K562 (cell line): ENCODE measurements around the gene ZNF593OS. TPM values are rescaled to one million over a fixed set of nuclear protein-coding genes. Genes with fewer than 3 reads are reported as not detected.
A peak's percentile ranks its signal among the peaks of the same experiment; 100 is the strongest.

Experiments
- ATAC-seq: fragments of 200-7000 bp; cut with Tn5 transposase; 3 replicates; pipeline ENCODE4 v1.9.1; 2020; ENCODE audit warnings: moderate library complexity
- BruUV-seq: library from RNA; stranded (reverse); fragments of 400-500 nt; replicated peaks from 2 replicates; lab custom pipeline; 2021; lab: Mats Ljungman, UMichigan
- CTCF ChIA-PET: fragments of 300-600 bp; formaldehyde crosslinking; extraction: SDS; loops from one replicate; lab custom pipeline; 2021; ENCODE audit warnings: low intra/inter-chr PET ratio; lab: Yijun Ruan, JAX
- POLR2A ChIA-PET: fragments of 300-600, 350-650 bp; sonication (Branson Sonifier 250); formaldehyde crosslinking; extraction: SDS; loops from one replicate; lab custom pipeline; 2021; ENCODE audit warnings: antibody characterized with exemption, inconsistent platforms; lab: Yijun Ruan, JAX
- DNase-seq, 4 experiments: peaks; one replicate each; pipeline versions ENCODE4 v3.0.0 to v3.0.0-alpha.2; 2011 to 2018; ENCODE audit warnings: low spot score in 3 of 4, mixed read lengths in 3 of 4; ENCODE audit errors: extremely low read depth in 1 of 4
- FAIRE-seq: peaks from 2 replicates; lab custom pipeline; 2011; peaks lifted over from hg19 to GRCh38; lab: Jason Lieb, UNC
- H2AFZ ChIP-seq: 2 replicates; pipeline ENCODE4 v1.6.0; 2011; ENCODE audit warnings: low read depth, low read length, control low read depth, inconsistent platforms
- H3K27ac ChIP-seq: fragments of 200-600 bp; 3 replicates; pipeline ENCODE4 v1.8.0; 2011; ENCODE audit warnings: low read depth, mild to moderate bottlenecking, control low read depth, inconsistent platforms, low read length, moderate library complexity, mixed read lengths; ENCODE audit errors: extremely low read depth
- H3K27me3 ChIP-seq, 2 experiments: fragments of 300-600 bp in 1 of 2; 2 replicates in 1 of 2; 3 replicates in 1 of 2; pipeline versions ENCODE4 v1.6.0 to v1.8.0; 2011; ENCODE audit warnings: inconsistent platforms in 2 of 2, low read length in 2 of 2, mild to moderate bottlenecking in 1 of 2, mixed read lengths in 1 of 2, moderate library complexity in 1 of 2; ENCODE audit not compliant: control insufficient read depth in 2 of 2, insufficient read depth in 2 of 2
- H3K36me3 ChIP-seq: fragments of 300-600 bp; 3 replicates; pipeline ENCODE4 v1.8.0; 2011; ENCODE audit warnings: mild to moderate bottlenecking, low read length, inconsistent platforms; ENCODE audit not compliant: control insufficient read depth, insufficient read depth
- H3K4me1 ChIP-seq, 2 experiments: fragments of 200-600 bp in 1 of 2; replicated peaks in 1 of 2; 2 replicates in 1 of 2; 3 replicates in 1 of 2; pipeline versions ENCODE4 v1.5.1 to v1.8.0; 2011; ENCODE audit warnings: inconsistent platforms in 2 of 2, low read length in 2 of 2, mild to moderate bottlenecking in 1 of 2, mixed read lengths in 1 of 2, moderate library complexity in 1 of 2; ENCODE audit not compliant: control insufficient read depth in 2 of 2, insufficient read depth in 2 of 2
- H3K4me2 ChIP-seq: 2 replicates; pipeline ENCODE4 v1.6.1; 2011; ENCODE audit warnings: low read length, control low read depth, inconsistent platforms, mixed read lengths; ENCODE audit not compliant: insufficient read depth
- H3K4me3 ChIP-seq: fragments of 200-600 bp; sonication (generic), shearing (Covaris generic); 2 replicates; pipeline ENCODE4 v1.5.1; 2016; ENCODE audit warnings: control low read depth, inconsistent platforms
- H3K79me2 ChIP-seq: fragments of 200-600 bp; 3 replicates; pipeline ENCODE4 v1.8.0; 2011; ENCODE audit warnings: low read length, inconsistent platforms; ENCODE audit not compliant: control insufficient read depth, insufficient read depth
- H3K9ac ChIP-seq, 2 experiments: 2 replicates each; pipeline versions ENCODE4 v1.6.0 to v1.6.1; 2011; ENCODE audit warnings: low read depth in 2 of 2, low read length in 2 of 2, control low read depth in 1 of 2, inconsistent platforms in 1 of 2, mild to moderate bottlenecking in 1 of 2, mixed read lengths in 1 of 2; ENCODE audit not compliant: insufficient read depth in 1 of 2
- H3K9me1 ChIP-seq: one replicate; pipeline ENCODE4 v1.6.0; 2011; ENCODE audit warnings: inconsistent platforms, mild to moderate bottlenecking, low read length, moderate library complexity; ENCODE audit not compliant: control insufficient read depth, insufficient read depth
- H3K9me3 ChIP-seq: replicated peaks from 2 replicates; pipeline ENCODE4 v1.5.1; 2011; ENCODE audit warnings: low read depth, low read length, inconsistent platforms; ENCODE audit not compliant: control insufficient read depth, insufficient read depth
- H4K20me1 ChIP-seq: replicated peaks from 2 replicates; pipeline ENCODE4 v1.6.1; 2011; ENCODE audit warnings: low read length, inconsistent platforms, mixed read lengths; ENCODE audit not compliant: control insufficient read depth, insufficient read depth
- ATF6 ChIP-seq: sonication (generic); formaldehyde crosslinking; IDR thresholded peaks from 2 replicates; pipeline ENCODE4 v1.4.0; 2020; ENCODE audit warnings: mild to moderate bottlenecking, missing genetic modification reagents
- CREB3 ChIP-seq: fragments of 450-650 bp; conservative IDR thresholded peaks from 2 replicates; pipeline ENCODE4 v1.6.1; 2016; ENCODE audit warnings: missing genetic modification characterization, low read depth, mild to moderate bottlenecking, missing compliant biosample characterization, moderate library complexity
- DNMT1 ChIP-seq: fragments of 450-650 bp; IDR thresholded peaks from 2 replicates; pipeline ENCODE4 v1.6.1; 2016; ENCODE audit warnings: antibody characterized with exemption, mild to moderate bottlenecking
- HDAC8 ChIP-seq: fragments of 450-650 bp; IDR thresholded peaks from 2 replicates; pipeline ENCODE4 v1.6.1; 2016; ENCODE audit warnings: mild to moderate bottlenecking, missing genetic modification characterization, moderate library complexity, missing compliant biosample characterization
- KDM5B ChIP-seq: fragments of 200-600 bp; sonication (generic); IDR thresholded peaks from 2 replicates; pipeline ENCODE4 v1.6.1; 2012; ENCODE audit warnings: low read depth, mild to moderate bottlenecking, moderate library complexity, low read length, control low read depth, inconsistent platforms; ENCODE audit not compliant: insufficient replicate concordance
- MCM7 ChIP-seq, 2 experiments: fragments of 450-650 bp; IDR thresholded peaks; 2 replicates each; pipeline ENCODE4 v1.6.1; 2016 to 2018
- MEF2A ChIP-seq: IDR thresholded peaks from 2 replicates; pipeline ENCODE4 v1.6.1; 2011; ENCODE audit warnings: low read depth, mild to moderate bottlenecking, low read length, moderate library complexity; ENCODE audit not compliant: control insufficient read depth
- NBN ChIP-seq: fragments of 450-650 bp; IDR thresholded peaks from 2 replicates; pipeline ENCODE4 v1.6.1; 2016; ENCODE audit warnings: low read depth, mild to moderate bottlenecking
- NR1H2 ChIP-seq: sonication (generic); formaldehyde crosslinking; IDR thresholded peaks from 2 replicates; pipeline ENCODE4 v1.4.0; 2020; ENCODE audit warnings: mild to moderate bottlenecking, missing genetic modification reagents
- PRDM10 ChIP-seq: fragments of 450-650 bp; IDR thresholded peaks from 2 replicates; pipeline ENCODE4 v1.6.1; 2018; ENCODE audit not compliant: partially characterized antibody
- SPI1 ChIP-seq: IDR thresholded peaks from 2 replicates; pipeline ENCODE4 v1.6.1; 2011; ENCODE audit warnings: low read depth, low read length, control low read depth, borderline replicate concordance
- TCF3 ChIP-seq: sonication (generic); formaldehyde crosslinking; IDR thresholded peaks from 2 replicates; pipeline ENCODE4 v1.4.0; 2020; ENCODE audit warnings: mild to moderate bottlenecking, missing genetic modification reagents
- TCFL5 ChIP-seq: fragments of 250-450 bp; sonication (Bioruptor Pico); conservative IDR thresholded peaks from 2 replicates; pipeline ENCODE4 v1.6.1; 2021; ENCODE audit warnings: mild to moderate bottlenecking, moderate library complexity, matching md5 sums
- XRCC3 ChIP-seq: fragments of 450-650 bp; IDR thresholded peaks from 2 replicates; pipeline ENCODE4 v1.6.1; 2017; ENCODE audit warnings: mild to moderate bottlenecking, moderate library complexity
- ZNF384 ChIP-seq: IDR thresholded peaks from 2 replicates; pipeline ENCODE4 v1.6.1; 2012; ENCODE audit warnings: low read depth, low read length, improper control_type of control experiment
- WGBS: fragments of 100-300 bp; shearing (Covaris generic); methylation state at CpG from one replicate; pipeline ENCODE4 v1.1.6; 2016; ENCODE audit warnings: low coverage, mixed read lengths; ENCODE audit not compliant: insufficient coverage; ENCODE audit errors: missing lambda C conversion rate; 5-methylcytosine and 5-hydroxymethylcytosine counted together
- in situ Hi-C: fragments of 300-500 bp; cut with MboI; formaldehyde crosslinking; loops from 4 replicates; pipeline ENCODE4 v1.15.0; 2018; ENCODE audit warnings: inconsistent platforms, mixed read lengths
- intact Hi-C: fragments of 100-400 bp; cut with micrococcal nuclease; formaldehyde crosslinking; loops from 2 replicates; pipeline ENCODE4 v1.14.2; 2022
- polyA plus RNA-seq, 8 experiments: library from polyadenylated mRNA; depleted of rRNA in 4 of 8; stranded (reverse) in 5 of 8; unstranded in 3 of 8; fragments of >200 nt; fragmentation: Nextera tagmentation in 2 of 8; fragmentation: Illumina TruSeq in 1 of 8; extraction: Ambion mirVana in 2 of 8; extraction: Trizol in 1 of 8; gene quantifications; 2 replicates each; pipeline versions ENCODE4 v1.2.1 to v1.2.3, GENCODE V29; 2011 to 2014; ENCODE audit warnings: inconsistent platforms in 1 of 8, missing spikeins in 1 of 8
- total RNA-seq, 7 experiments: library from RNA; depleted of rRNA in 6 of 7; stranded (reverse); fragments of >200 nt in 6 of 7; fragmentation: Illumina TruSeq in 2 of 7; extraction: Trizol in 2 of 7; gene quantifications; 2 replicates each; pipeline versions ENCODE4 v1.2.1 to v1.2.3, GENCODE V29; 2011 to 2021; ENCODE audit warnings: low replicate concordance in 1 of 7

The ZNF593OS gene
- total and polyA plus RNA-seq, 9 of the 15 experiments (the other 6 are each of a cell fraction or from before 2014, with no cell fraction given): 0.24 to 0.27 TPM; not detected in 7

- Histone ChIP-seq H4K20me1 (no peaks in the 10 kb centered on the region), H3K9ac (peak overlapping the region; percentile 78 to 95), H3K4me3 (peak overlapping the region; percentile 43), H3K36me3 (no peaks in the 10 kb centered on the region), H3K4me2 (peak overlapping the region; percentile 87), H3K27ac (peak overlapping the region; percentile 80), H2AFZ (peak overlapping the region; percentile 99), H3K79me2 (no peaks in the 10 kb centered on the region; the same call in 2 of the 3 replicates), H3K9me1 (no peaks in the 10 kb centered on the region), H3K9me3 (no peaks in the 10 kb centered on the region), H3K4me1 (peaks cover 29 to 58% of the 10 kb centered on the region in 2 experiments), H3K27me3 (no peaks in the 10 kb centered on the region)
- FAIRE-seq: no peak
- intact Hi-C loops: loop anchor here (1.0 to 2.0 kb wide), 2 partner anchors 56 to 125 kb away; no protein-coding TSS in a partner anchor
- in situ Hi-C loops: no loop called here
- WGBS: 3% methylated on average over 70 of the region's 98 CpGs
- CTCF ChIA-PET: interaction anchor here (0.6 to 2.6 kb wide), 9 partner anchors 17 to 1230 kb away, joined by 3 to 26 read pairs (median 4); no protein-coding TSS in a partner anchor
- TSS peak; percentile 83 for BruUV-seq
- DNase-seq: peak; percentile 89 to 95 (median 92)
- POLR2A ChIA-PET: interaction anchor here (0.5 to 1.8 kb wide), 13 partner anchors 12 to 1407 kb away, joined by 3 to 5 read pairs (median 3); partner anchors contain the start of genes CRYBG2 and PDIK1L
- ATAC-seq: peak; percentile 86
- peak; percentile 62 for TF ChIP-seq HDAC8 (tag)
- peak; percentile 99 for TF ChIP-seq ATF6 (CRISPR knock-in tag)
- no peak for TF ChIP-seq MEF2A
- TF ChIP-seq TCFL5 (CRISPR knock-in tag): no peak
- no peak for TF ChIP-seq ZNF384
- no peak for TF ChIP-seq PRDM10
- TF ChIP-seq MCM7 (IDR thresholded peaks at IDR 0.05): no peak
- peak; percentile 17; the same call in 1 of the 2 replicates for TF ChIP-seq TCF3 (CRISPR knock-in tag)
- no peak for TF ChIP-seq DNMT1
- no peak; the same call in 1 of the 2 replicates for TF ChIP-seq CREB3
- 0 out of 2 replicates have a peak, but pooled peaks have one; percentile 39 for TF ChIP-seq NBN
- no peak for TF ChIP-seq SPI1
- no peak for TF ChIP-seq NR1H2 (CRISPR knock-in tag)
- no peak for TF ChIP-seq XRCC3
- TF ChIP-seq KDM5B: peak; percentile 77
These were observed 10.0 kb downstream of the ZNF593OS start for GRCh38 chr1:26161415-26162219.
